HG02884 (cell line): Measurements from ENCODE around the gene CRTC1.
"Not testable (repeated sequence)": the region's sequence is repeated elsewhere in the genome, so short reads cannot be mapped to it uniquely, and the experiment has no call there.

Experiments used
- ATAC-seq: cut with Tn5 transposase; IDR thresholded peaks from one replicate; pipeline ENCODE4 v1.9.1; 2021; ENCODE audit warnings: mild to moderate bottlenecking, moderate library complexity; ENCODE audit not compliant: unreplicated experiment

CRTC1 gene

DNA sequence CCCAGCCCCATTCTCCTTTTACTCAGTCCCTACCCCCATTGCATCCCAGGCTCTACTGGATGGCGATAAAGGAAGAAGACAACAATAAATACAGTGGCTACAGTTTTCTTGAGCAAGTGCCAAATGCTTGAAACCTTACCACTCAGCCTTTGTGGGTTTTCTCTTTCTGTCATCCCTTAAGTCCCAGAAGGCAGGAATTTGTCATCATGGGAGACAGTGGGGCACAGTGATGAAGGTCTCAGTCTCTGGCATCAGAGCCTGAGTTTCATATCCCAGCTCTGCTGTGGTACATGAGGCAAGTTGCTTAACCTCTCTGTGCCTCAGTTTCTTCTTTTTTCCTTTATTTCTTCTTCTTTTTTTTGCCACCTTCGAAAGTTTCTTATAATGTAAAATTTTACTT is 112.8 kb downstream of the CRTC1 start:
- no peak for ATAC-seq

DNA sequence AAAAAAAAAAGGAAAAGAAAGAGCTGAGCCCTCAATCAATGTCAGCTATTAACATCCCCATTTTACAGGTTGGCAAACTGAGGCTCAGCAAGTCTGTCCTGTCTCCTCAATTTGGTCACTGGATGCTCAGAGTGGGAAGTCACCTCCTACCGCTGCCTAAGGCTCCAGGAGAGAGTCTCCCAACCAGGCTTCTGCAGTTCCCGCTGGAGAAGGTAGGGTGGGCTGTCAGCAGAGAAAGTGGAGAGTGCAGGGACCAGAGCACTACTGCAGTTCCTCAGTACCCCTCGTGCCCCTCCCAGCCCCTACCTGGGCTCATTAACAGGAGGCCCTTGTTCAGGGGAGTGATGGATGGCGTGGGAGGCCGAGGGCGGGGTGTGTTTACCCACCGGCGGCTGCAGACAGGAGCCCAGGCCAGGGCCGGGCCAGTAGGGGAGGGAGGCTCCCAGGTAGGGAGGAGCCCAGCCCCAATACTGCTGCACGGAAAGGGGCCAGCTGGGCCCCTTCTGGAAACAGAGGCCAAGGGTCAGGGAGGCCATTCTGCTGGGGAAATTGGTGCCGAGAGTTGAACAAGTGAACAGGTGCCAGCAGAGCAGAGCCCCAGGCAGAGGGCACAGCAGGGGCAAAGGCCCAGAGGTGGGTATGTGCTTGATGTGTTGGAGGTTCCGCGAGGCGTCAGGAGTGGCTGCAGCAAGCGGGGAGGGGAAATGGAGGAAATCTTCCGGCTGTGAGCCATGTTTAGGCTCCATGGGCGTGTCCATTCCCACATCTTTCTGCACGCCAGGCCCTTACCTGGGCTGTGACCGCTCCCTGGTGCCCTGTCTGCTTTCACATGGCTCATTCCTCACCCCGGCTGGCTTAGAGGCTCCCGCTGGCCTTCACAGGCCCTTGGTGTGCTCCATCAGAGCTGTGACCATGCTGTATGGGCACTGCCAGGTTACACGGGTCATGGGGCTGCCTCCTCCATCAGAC is 115.2 kb downstream of the CRTC1 start:
- no peak for ATAC-seq

DNA sequence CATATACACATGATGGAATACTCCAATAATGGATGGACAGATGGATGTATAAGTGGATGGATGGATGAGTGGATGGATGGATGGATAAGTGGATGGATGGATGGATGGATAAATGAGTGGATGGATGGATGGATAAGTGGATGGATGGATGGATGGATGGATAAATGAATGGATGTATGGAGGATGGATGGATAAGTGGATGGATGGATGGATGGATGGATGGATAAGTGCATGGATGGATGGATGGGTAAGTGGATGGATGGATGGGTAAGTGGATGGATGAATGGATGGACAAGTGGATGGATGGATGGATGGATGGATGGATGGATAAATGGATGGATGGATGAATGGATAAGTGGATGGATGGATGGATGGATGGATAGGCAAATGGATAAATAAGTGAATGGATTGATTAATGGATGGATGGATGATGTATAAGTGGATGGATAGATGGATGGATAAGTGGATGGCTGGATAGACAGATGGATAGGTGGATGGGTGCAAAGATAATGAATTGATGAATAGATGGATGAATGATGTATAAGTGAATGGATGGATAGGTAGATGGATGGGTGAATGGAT is 116.0 kb downstream of the CRTC1 start:
- no peak for ATAC-seq

DNA sequence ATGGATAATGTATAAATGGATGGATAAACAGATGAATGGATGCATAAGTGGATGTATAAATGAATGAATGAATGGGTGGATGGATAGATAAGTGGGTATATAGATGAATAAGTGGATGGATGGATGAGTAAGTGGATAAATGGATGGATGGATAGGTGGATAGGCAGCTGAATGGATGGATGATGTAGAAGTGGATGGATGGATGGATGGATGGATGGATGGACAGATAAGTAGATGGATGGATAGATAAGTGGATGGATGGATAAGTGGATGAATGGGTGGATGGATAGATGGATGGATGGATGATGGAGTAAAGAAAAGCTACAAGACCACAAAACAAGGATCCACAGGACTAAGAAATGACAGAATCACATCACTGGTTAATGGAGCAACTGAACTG is 116.6 kb downstream of the CRTC1 start:
- ATAC-seq: no peak

DNA sequence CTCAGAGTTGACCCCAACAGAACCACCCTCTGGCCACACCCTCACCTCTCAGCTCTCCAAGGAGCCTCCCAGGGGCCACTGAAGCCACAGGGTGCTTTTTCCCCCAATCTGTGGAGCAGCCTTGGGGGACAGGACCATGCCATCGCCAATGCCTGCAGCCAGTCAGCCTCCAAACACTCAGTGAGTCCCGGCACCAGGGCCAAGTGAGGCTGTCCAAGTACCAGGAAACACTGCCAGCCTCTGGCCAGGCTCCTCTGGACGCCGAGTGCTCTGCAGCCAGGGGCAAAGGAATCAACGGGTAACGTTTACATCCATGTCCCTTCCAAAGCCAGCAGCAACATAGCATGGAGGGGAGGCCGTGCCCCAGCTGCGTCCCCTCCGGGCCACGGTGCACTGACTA is 117.2 kb downstream of the CRTC1 start:
- ATAC-seq: no peak

DNA sequence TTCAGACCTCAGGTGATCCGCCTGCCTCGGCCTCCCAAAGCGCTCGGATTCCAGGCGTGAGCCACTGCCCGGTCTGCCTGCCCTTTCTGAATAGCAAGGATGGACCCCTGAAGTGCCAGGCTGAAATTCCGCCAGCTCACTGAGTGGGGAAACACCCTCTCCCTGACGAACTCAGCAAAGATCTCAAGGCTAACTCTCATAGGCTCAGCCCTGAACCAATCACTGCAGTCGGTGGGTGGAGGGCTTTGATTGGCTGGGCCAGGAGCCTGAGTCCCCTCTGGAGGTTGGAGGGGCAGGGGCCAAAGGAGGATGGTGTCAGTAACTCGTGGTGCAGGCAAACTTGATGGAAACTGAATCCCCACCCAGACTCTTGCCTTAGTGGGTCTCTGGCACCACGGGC is 118.9 kb downstream of the CRTC1 start:
- ATAC-seq: no peak

DNA sequence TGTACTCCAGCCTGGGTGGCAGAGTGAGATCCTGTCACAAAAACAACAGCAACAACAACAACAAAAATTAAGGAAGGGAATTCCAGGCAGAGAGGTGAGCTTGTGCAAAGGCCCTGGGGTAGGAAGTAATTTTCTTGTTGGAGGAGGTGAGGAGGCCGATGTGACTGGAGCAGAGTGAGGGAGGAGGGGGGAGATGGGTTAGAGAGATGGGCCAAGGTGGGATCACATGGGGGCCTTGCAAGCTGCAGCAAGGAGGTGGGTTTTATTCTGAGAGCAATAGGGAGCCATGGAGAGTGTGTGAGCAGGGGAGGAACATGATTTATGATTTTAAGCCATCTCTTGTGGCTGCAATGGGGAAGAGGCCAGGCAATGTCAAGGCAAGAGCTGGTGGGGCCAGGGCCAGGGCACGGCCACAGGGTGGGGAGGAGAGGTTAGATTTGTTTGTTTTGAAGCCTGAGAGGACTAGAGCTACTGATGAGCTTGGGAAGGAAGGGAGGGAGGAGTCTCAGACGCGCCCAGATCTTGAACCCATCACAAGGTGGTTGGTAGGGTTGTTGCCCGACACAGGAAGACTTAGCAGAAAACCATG is 120.2 kb downstream of the CRTC1 start:
- ATAC-seq: no peak

DNA sequence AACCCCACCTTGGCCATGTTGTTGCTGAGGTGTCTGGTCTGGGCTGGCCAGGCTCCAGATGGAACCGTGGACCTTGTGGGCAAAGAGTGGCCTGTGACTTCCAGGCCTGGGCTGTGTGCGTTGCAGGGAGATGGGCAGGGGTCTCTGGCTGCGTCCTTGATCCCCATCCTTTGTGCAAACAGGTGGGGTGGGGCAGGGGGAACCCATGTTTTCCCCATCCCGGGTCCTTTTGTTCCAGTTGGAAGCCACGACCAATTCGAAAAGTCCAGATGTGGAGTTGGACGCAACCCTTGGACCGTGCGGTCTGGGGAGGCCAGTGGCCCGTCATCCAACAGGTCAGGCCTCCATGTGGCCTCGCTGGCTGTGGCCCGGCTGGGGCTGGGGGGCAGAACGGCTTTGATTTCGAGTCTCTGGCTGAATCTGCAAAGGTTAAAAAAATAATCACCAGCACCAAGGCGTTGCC is 120.7 kb downstream of the CRTC1 start:
- no peak for ATAC-seq

DNA sequence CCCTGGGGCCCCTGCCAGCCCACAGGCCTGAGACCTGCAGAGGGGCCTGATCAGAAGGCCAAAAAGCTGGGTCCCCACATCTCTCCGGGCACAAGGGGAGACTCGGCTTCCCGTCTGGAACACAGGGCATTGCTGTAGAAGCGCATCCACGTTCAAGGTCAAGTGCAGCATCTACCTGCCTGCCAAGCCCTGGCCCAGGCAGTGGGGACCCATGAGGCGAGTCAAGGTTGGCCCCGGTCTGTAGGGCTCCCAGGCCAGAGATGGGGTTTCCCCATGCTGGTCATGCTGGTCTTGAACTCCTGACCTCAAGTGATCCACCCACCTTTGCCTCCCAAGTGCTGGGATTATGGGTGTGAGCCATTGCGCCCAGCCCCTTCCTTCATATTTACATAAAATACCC is 121.2 kb downstream of the CRTC1 start:
- no peak for ATAC-seq

DNA sequence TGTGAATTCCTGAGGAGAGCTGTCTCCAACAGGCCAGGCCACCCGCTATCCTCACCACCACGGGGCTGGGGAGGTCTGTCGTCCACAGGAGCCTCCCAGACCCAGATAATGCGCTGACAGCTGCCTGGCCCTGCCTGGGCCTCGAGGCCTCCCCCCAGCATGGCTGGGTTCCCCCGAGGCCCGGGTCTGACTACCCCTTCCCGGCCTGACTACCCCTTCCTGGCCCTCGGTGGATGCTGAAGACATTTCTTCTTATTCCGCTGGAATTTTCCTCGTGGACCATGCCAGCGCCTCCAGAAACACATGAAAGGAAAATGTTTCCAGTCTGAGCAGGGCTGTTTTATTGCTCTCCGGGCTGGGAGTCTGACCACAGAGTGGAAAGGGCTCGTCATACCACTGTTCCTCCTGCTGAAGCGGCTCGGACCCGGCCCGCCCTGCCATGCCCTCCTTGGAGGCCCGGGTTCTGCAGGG is 124.4 kb downstream of the CRTC1 start:
- ATAC-seq: no peak

DNA sequence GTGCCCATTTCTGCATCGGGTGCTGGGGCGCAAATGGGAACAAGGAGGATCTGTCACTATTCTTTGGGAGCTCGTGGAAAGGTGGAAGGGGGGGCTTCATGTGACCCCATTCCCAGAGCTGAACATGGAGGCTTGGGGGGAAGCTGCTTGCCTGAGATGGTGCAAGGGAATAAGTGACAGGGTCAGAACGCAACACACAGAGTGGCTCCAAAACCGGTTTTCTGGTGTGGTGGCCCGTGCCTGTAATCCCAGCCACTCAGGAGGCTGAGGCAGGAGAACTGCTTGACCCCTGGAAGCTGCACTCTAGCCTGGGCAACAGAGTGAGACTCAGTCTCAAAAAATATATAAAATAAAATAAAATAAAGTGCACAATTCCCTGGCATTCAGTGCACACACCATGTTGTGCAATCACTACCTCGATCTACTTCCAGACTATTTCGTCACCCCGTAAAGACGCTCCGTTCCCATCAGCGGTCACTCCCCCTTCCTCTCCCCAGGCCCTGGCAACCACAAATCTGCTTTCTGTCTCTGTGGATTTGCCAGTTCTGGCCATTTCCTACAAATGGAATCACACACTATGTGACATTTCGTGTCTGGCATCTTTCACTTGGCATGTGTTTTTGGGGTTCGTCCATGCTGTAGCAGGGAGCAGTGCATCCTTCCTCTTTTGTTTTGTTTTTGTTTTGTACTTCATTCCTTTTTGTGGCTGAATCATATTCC is 125.8 kb downstream of the CRTC1 start:
- ATAC-seq: no peak

DNA sequence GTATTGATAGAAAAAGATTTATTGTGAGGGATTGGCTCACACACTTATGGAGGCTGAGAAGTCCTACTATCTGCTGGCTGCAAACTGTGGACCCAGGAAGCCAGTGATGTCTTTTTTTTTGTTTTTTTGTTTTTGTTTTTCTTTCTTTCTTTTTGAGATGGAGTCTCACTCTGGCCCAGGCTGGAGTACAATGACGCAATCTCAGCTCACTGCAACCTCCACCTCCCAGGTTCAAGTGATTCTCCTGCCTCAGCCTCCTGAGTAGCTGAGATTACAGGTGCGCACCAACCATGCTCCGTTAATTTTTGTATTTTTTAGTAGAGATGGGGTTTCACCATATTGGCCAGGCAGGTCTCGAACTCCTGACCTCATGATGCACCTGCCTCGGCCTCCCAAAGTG is 128.2 kb downstream of the CRTC1 start:
- not testable (repeated sequence) for ATAC-seq

DNA sequence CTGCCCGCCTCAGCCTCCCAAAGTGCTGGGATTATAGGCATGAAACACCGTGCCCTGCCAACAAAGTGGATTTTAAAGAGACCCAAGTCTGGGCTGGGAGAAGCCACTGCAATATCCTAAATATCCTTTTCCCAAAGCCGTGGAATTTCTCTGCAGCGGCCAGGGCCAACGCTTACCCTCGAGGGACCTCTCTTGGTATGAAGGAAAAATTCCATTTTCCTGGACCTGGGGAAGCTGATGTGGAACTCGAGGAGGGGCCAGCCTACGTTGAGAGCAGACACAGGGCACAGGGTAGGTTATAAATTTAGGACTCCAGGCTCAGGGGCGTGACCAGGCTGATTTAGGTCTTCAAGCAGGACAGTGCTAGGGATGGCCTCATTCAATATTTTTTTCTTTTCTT is 130.6 kb downstream of the CRTC1 start:
- ATAC-seq: no peak

DNA sequence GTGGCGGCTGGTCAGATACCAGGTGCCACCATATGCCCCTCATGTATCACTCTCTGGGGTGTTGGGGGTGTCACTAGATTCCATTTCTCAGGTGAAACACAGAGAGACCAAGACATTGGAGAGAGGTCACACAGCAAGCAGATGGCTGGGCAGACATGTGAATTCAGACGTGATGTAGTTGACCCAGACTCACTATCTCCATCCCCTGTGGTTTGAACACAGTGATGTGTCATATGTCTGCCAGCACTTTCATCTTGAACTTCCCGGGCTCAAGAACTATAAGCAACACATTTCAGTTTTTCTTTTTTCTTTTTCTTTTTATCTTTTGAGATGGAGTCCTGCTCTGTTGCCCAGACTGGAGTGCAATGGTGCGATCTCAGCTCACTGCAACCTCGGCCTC is 132.2 kb downstream of the CRTC1 start:
- no peak for ATAC-seq

DNA sequence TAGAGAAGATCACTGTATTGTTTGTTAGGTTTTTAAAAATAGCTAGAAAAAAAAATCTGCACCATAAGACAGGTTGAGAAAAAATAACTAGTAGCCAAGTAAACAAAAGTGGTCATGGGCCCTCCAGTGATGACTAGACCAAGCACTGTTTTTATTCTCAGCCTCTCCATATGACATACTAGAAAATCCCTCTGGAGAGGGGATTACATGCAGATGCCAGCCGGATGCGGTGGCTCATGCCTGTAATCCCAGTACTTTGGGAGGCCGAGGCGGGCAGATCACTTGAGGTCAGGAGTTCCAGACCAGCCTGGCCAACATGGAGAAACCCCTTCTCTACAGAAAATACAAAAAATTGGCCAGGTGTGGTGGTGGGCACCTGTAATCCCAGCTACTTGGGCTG is 133.2 kb downstream of the CRTC1 start:
- not testable (repeated sequence) for ATAC-seq

DNA sequence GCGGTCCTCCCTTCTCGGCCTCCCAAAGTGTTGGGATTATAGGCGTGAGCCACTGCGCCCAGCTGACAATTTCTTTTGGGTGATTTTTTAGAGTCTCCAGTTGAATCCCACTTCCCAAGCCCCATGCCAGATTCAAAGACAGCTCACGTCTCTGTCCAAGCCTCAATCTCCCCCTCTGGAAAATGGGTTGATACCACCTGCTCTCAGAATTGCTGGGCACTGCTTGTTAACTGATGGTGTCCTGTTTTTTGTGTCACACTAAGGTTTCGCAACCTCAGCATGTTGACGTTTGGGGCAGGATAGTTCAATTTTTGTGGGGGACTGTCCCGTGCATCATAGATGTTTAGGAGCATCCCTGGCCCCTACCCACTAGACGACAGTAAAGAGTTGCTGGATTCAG is 134.1 kb downstream of the CRTC1 start:
- no peak for ATAC-seq

DNA sequence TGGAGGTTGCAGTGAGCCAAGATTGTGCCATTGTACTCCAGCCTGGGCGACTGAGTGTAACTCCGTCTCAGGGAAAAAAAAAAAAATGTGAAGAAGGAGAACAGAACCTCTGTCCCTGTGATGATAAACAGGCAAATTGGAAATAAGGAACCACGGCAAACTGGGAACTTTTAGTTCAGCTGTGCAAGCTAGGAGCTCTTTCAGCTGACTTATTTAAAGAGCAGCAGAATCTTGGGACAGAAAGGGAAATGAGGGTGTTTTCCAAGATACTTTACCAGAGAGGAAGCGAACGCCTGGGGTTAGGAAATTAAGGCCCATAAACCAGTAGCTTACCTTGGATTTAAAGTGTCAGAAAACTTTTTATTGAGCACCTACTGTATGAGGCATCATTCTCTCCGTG is 145.3 kb downstream of the CRTC1 start:
- ATAC-seq: no peak

DNA sequence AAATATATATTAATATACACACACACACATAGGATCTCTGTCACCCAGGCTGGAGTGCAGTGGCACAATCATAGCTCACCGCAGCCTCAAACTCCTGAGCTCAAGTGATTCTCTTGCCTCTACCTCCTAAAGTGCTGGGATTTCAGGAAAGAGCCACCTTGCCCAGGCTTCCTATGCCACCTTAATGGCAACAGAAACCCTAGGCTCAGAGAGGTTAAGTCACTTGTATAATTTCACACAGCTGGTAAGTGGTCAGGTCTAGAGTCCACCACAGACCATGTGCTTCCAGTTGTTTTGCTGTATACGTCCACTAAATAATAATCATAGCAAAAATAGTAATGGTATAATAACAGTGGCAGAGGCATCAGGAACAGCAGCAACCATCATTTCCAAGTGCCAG is 147.0 kb downstream of the CRTC1 start:
- no peak for ATAC-seq

DNA sequence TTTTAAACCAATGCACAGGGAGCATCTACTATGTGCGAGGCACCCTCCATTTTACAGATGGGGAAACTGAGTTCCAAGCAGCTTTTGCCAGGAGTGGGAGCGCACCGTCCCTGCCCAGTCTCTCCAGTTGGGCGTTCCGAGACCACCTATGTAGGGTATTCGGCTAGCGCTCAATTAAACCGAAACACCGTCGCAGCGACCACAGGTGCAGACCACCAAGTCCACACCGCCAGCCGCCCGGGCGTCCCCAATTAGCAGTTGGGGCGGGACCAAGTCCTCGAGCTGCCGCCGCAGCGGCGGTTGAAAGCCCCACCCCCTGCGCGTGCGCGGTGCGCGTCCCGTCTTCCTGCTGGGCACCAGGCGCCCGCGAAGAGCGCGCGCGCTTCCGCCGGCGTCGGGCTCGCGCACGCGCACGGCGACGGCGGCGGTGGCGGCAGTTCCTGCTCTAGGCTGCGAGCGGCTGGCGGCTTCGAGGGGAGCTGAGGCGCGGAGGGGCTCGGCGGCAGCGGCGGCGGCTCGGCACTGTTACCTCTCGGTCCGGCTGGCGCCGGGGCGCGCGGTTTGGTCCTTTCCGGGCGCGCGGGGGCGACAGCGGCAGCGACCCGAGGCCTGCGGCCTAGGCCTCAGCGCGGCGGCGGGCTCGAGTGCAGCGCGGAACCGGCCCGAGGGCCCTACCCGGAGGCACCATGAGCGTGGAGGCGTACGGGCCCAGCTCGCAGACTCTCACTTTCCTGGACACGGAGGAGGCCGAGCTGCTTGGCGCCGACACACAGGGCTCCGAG is 148.2 kb downstream of the CRTC1 start, which contains the start of gene UPF1:
Gene UPF1, plus strand, starts transcription at position 436 of the 782 bp plus-strand sequence. Its CDS starts 251 bp downstream, at position 687.
- peak; percentile 62 for ATAC-seq
